HepG2 (cell line): ENCODE data around the gene ZFAND2A. TPM values are rescaled to one million over a fixed set of nuclear protein-coding genes. Genes with fewer than 3 reads are reported as not detected.

ENCODE experiments used
- ATAC-seq: fragments of 200-7000 bp; cut with Tn5 transposase; 3 replicates; pipeline ENCODE4 v1.9.1; 2020; ENCODE audit warnings: mild to moderate bottlenecking, moderate library complexity
- BruUV-seq: library from RNA; stranded (reverse); fragments of 400-500 nt; replicated peaks from 2 replicates; lab custom pipeline; 2021; lab: Mats Ljungman, UMichigan
- CTCF ChIA-PET: fragments of 300-600 bp; formaldehyde crosslinking; extraction: SDS; loops from one replicate; lab custom pipeline; 2021; ENCODE audit warnings: low total read pairs, inconsistent platforms, low intra/inter-chr PET ratio; lab: Yijun Ruan, JAX
- POLR2A ChIA-PET: fragments of 350-600 bp; sonication (Branson Sonifier 250); formaldehyde crosslinking; loops from one replicate; lab custom pipeline; 2020; ENCODE audit warnings: antibody characterized with exemption, inconsistent platforms; lab: Yijun Ruan, JAX
- DNase-seq: peaks from one replicate; pipeline ENCODE4 v3.0.0-alpha.2; 2015; ENCODE audit warnings: low spot score
- FAIRE-seq: peaks from 3 replicates; lab custom pipeline; 2011; peaks lifted over from hg19 to GRCh38; lab: Jason Lieb, UNC
- H2AFZ ChIP-seq: one replicate; pipeline ENCODE4 v1.6.1; 2011; ENCODE audit warnings: low read length, inconsistent platforms
- H3K27ac ChIP-seq: fragments of 300-600 bp; 3 replicates; pipeline ENCODE4 v1.8.0; 2011; ENCODE audit warnings: mixed run types, mild to moderate bottlenecking, mixed read lengths, low read length, inconsistent platforms; ENCODE audit not compliant: insufficient read depth; ENCODE audit errors: extremely low read length
- H3K27me3 ChIP-seq, 2 experiments: fragments of 200-600 bp in 1 of 2; 2 replicates in 1 of 2; 3 replicates in 1 of 2; pipeline versions ENCODE4 v1.6.0 to v1.8.0; 2011; ENCODE audit warnings: low read length in 2 of 2, mild to moderate bottlenecking in 2 of 2, moderate library complexity in 2 of 2, inconsistent platforms in 1 of 2; ENCODE audit not compliant: insufficient read depth in 2 of 2, control insufficient read depth in 1 of 2
- H3K36me3 ChIP-seq, 2 experiments: fragments of 200-600 bp in 1 of 2; replicated peaks in 1 of 2; 2 replicates in 1 of 2; 3 replicates in 1 of 2; pipeline versions ENCODE4 v1.5.1 to v1.8.0; 2011; ENCODE audit warnings: low read length in 2 of 2, inconsistent platforms in 1 of 2; ENCODE audit not compliant: insufficient read depth in 2 of 2, control insufficient read depth in 1 of 2
- H3K4me1 ChIP-seq: 2 replicates; pipeline ENCODE4 v1.5.1; 2012; ENCODE audit warnings: low read length, inconsistent platforms; ENCODE audit not compliant: insufficient read depth
- H3K4me2 ChIP-seq: 2 replicates; pipeline ENCODE4 v1.6.0; 2011; ENCODE audit warnings: low read depth, low read length, inconsistent platforms
- H3K4me3 ChIP-seq, 3 experiments: fragments of 200-600 bp in 1 of 3; sonication (generic), shearing (Covaris generic) in 1 of 3; replicated peaks in 1 of 3; 2 replicates each; pipeline ENCODE4 v1.5.1; 2011 to 2016; ENCODE audit warnings: low read length in 3 of 3, inconsistent platforms in 2 of 3, low read depth in 2 of 3, mild to moderate bottlenecking in 2 of 3, control low read depth in 1 of 3, mixed read lengths in 1 of 3; ENCODE audit not compliant: insufficient read depth in 1 of 3
- H3K79me2 ChIP-seq: one replicate; pipeline ENCODE4 v1.6.1; 2011; ENCODE audit warnings: low read length, inconsistent platforms; ENCODE audit not compliant: insufficient read depth
- H3K9ac ChIP-seq: 2 replicates; pipeline ENCODE4 v1.6.0; 2011; ENCODE audit warnings: mild to moderate bottlenecking, low read depth, low read length, inconsistent platforms; ENCODE audit not compliant: insufficient read depth
- H3K9me3 ChIP-seq: 2 replicates; pipeline ENCODE4 v1.5.1; 2012; ENCODE audit warnings: mild to moderate bottlenecking, low read length
- H4K20me1 ChIP-seq: 2 replicates; pipeline ENCODE4 v1.6.0; 2011; ENCODE audit warnings: inconsistent platforms, mild to moderate bottlenecking, low read length, moderate library complexity; ENCODE audit not compliant: insufficient read depth
- HNF1B ChIP-seq: sonication (generic); formaldehyde crosslinking; IDR thresholded peaks from 2 replicates; pipeline ENCODE4 v1.5.1; 2020; ENCODE audit warnings: mild to moderate bottlenecking, moderate library complexity, missing genetic modification reagents
- ZNF253 ChIP-seq: sonication (generic); formaldehyde crosslinking; IDR thresholded peaks from 2 replicates; pipeline ENCODE4 v1.8.0; 2022; ENCODE audit warnings: mild to moderate bottlenecking, missing genetic modification reagents, borderline replicate concordance
- ZNF703 ChIP-seq: sonication (generic); formaldehyde crosslinking; IDR thresholded peaks from 2 replicates; pipeline ENCODE4 v1.5.1; 2020; ENCODE audit warnings: missing genetic modification reagents, mild to moderate bottlenecking, moderate library complexity, borderline replicate concordance
- WGBS: methylation state at CpG from one replicate; pipeline ENCODE4 v1.1.6; 2017; ENCODE audit warnings: low lambda C conversion rate; 5-methylcytosine and 5-hydroxymethylcytosine counted together
- in situ Hi-C: cut with HindIII; loops from 2 replicates; pipeline ENCODE4 v1.10.0; 2017; ENCODE audit warnings: low pct_unique_long_range_greater_than_20kb; ENCODE audit not compliant: extremely low pct_ligation_motif_present
- intact Hi-C: fragments of 100-400 bp; cut with micrococcal nuclease; formaldehyde crosslinking; loops from one replicate; pipeline ENCODE4 v1.10.0; 2022; ENCODE audit not compliant: unreplicated experiment
- polyA plus RNA-seq, 8 experiments: library from polyadenylated mRNA; depleted of rRNA in 3 of 8; stranded (reverse) in 7 of 8; unstranded in 1 of 8; fragments of >200 nt; fragmentation: Illumina TruSeq in 4 of 8; extraction: Trizol in 4 of 8; gene quantifications; 2 replicates each; pipeline versions ENCODE4 v1.2.1 to v1.2.3, GENCODE V29; 2011 to 2016; ENCODE audit warnings: low read depth in 4 of 8, missing spikeins in 1 of 8, mixed read lengths in 1 of 8; ENCODE audit not compliant: insufficient read depth in 1 of 8
- total RNA-seq, 5 experiments: library from RNA; depleted of rRNA; stranded (reverse); fragments of >200 nt; fragmentation: Illumina TruSeq; extraction: Trizol; gene quantifications; 2 replicates each; pipeline ENCODE4 v1.2.3, GENCODE V29; 2016; ENCODE audit warnings: low read depth in 1 of 5
- TF ChIP-seq, protein P1 (sequence below): sonication (generic); formaldehyde crosslinking; IDR thresholded peaks from 2 replicates; pipeline ENCODE4 v1.8.0; 2022; ENCODE audit warnings: missing genetic modification reagents, mild to moderate bottlenecking, moderate library complexity, borderline replicate concordance
- TF ChIP-seq, protein P2 (sequence below): sonication (generic); formaldehyde crosslinking; IDR thresholded peaks from 2 replicates; pipeline ENCODE4 v1.5.1; 2020; ENCODE audit warnings: mild to moderate bottlenecking, missing genetic modification reagents, borderline replicate concordance

ZFAND2A gene
- total and polyA plus RNA-seq, 2 of the 13 experiments (the other 11 are each of a cell fraction or from before 2014, with no cell fraction given): 140 to 153 TPM

DNA sequence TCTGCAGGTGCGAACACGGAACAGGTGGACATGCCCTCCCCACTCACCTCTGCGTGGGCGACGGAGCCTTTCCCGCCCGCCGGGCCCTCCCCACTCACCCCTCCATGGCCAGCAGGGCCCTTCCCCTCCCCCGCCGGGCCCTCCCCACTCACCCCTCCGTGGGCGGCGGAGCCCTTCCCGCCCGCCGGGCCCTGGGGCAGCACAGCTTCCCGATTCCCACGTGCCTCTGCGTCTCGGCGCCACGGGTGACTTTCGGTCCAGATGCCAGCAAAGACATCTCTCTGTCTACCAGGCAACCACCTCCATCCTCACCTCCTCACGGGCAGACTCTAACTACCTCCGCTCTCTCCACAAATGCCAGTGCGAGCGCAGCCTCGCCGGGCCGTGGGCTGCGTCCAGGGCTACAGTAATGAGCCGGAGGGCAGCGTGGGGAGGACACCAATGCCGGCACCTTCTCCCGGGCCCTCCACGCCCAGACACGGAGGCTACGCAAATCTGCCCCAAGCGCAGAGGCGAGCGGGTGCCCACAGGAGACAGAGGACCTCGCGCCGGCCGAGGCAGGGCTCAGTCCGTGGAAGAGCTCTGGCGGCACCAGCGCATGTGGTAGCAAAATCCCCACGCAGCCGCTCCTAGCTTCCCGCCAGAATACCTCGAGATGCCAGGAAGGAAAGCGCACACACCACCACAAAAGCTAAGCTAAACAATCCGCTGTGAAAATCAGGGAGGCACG, 50.2 kb downstream of the ZFAND2A start:
- TF ChIP-seq ZNF253: no peak
- TF ChIP-seq HNF1B (CRISPR knock-in tag): no peak
- H3K4me3 ChIP-seq: no peak overlapping the region
- no peak overlapping the region for H3K4me2 ChIP-seq
- H3K27me3 ChIP-seq: no peaks in the 10 kb centered on the region
- FAIRE-seq (no peak), DNase-seq (no peak), ATAC-seq (no peak)
- peaks cover 2% of the 10 kb centered on the region for H3K79me2 ChIP-seq
- no peaks in the 10 kb centered on the region for H4K20me1 ChIP-seq
- POLR2A ChIA-PET: no interaction called here
- no TSS peak for BruUV-seq
- H3K4me1 ChIP-seq: no peaks in the 10 kb centered on the region
- H3K9me3 ChIP-seq: no peaks in the 10 kb centered on the region
- peaks cover 9 to 11% of the 10 kb centered on the region in 2 experiments; a peak in 2 of 5 replicates for H3K36me3 ChIP-seq
- H2AFZ ChIP-seq: no peak overlapping the region
- H3K27ac ChIP-seq: no peak overlapping the region
- in situ Hi-C loops: no loop called here
- CTCF ChIA-PET: no interaction called here
- WGBS: 96% methylated on average over 45 of the region's 55 CpGs
- intact Hi-C loops: no loop called here
- H3K9ac ChIP-seq: no peak overlapping the region

- peaks cover 8% of the 10 kb centered on the region for H3K4me1 ChIP-seq
- in situ Hi-C loops: no loop called here
- no peak overlapping the region for H3K4me2 ChIP-seq
- H3K9me3 ChIP-seq: no peaks in the 10 kb centered on the region
- FAIRE-seq: no peak
- no peak overlapping the region for H3K27ac ChIP-seq
- no peak overlapping the region for H3K4me3 ChIP-seq
- peaks cover 6% of the 10 kb centered on the region for H3K79me2 ChIP-seq
- no peak for ATAC-seq
- peaks cover 4 to 8% of the 10 kb centered on the region in 2 experiments; a peak in 2 of 5 replicates for H3K36me3 ChIP-seq
- intact Hi-C loops: no loop called here
- H3K27me3 ChIP-seq: no peaks in the 10 kb centered on the region
- no peak for DNase-seq
- 95% methylated on average over 12 of the region's 30 CpGs for WGBS
- no peak overlapping the region for H2AFZ ChIP-seq
- ChIA-PET POLR2A (no interaction called here), CTCF (no interaction called here)
- no peaks in the 10 kb centered on the region for H4K20me1 ChIP-seq
- no TSS peak for BruUV-seq
- no peak overlapping the region for H3K9ac ChIP-seq
- no peak for TF ChIP-seq ZNF703 (CRISPR knock-in tag)
- TF ChIP-seq, protein P1, sequence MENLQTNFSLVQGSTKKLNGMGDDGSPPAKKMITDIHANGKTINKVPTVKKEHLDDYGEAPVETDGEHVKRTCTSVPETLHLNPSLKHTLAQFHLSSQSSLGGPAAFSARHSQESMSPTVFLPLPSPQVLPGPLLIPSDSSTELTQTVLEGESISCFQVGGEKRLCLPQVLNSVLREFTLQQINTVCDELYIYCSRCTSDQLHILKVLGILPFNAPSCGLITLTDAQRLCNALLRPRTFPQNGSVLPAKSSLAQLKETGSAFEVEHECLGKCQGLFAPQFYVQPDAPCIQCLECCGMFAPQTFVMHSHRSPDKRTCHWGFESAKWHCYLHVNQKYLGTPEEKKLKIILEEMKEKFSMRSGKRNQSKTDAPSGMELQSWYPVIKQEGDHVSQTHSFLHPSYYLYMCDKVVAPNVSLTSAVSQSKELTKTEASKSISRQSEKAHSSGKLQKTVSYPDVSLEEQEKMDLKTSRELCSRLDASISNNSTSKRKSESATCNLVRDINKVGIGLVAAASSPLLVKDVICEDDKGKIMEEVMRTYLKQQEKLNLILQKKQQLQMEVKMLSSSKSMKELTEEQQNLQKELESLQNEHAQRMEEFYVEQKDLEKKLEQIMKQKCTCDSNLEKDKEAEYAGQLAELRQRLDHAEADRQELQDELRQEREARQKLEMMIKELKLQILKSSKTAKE (CRISPR knock-in tag): no peak
- TF ChIP-seq ZNF253: no peak
- TF ChIP-seq, protein P2, sequence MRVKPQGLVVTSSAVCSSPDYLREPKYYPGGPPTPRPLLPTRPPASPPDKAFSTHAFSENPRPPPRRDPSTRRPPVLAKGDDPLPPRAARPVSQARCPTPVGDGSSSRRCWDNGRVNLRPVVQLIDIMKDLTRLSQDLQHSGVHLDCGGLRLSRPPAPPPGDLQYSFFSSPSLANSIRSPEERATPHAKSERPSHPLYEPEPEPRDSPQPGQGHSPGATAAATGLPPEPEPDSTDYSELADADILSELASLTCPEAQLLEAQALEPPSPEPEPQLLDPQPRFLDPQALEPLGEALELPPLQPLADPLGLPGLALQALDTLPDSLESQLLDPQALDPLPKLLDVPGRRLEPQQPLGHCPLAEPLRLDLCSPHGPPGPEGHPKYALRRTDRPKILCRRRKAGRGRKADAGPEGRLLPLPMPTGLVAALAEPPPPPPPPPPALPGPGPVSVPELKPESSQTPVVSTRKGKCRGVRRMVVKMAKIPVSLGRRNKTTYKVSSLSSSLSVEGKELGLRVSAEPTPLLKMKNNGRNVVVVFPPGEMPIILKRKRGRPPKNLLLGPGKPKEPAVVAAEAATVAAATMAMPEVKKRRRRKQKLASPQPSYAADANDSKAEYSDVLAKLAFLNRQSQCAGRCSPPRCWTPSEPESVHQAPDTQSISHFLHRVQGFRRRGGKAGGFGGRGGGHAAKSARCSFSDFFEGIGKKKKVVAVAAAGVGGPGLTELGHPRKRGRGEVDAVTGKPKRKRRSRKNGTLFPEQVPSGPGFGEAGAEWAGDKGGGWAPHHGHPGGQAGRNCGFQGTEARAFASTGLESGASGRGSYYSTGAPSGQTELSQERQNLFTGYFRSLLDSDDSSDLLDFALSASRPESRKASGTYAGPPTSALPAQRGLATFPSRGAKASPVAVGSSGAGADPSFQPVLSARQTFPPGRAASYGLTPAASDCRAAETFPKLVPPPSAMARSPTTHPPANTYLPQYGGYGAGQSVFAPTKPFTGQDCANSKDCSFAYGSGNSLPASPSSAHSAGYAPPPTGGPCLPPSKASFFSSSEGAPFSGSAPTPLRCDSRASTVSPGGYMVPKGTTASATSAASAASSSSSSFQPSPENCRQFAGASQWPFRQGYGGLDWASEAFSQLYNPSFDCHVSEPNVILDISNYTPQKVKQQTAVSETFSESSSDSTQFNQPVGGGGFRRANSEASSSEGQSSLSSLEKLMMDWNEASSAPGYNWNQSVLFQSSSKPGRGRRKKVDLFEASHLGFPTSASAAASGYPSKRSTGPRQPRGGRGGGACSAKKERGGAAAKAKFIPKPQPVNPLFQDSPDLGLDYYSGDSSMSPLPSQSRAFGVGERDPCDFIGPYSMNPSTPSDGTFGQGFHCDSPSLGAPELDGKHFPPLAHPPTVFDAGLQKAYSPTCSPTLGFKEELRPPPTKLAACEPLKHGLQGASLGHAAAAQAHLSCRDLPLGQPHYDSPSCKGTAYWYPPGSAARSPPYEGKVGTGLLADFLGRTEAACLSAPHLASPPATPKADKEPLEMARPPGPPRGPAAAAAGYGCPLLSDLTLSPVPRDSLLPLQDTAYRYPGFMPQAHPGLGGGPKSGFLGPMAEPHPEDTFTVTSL (CRISPR knock-in tag): no peak
These were observed 51.6 kb downstream of the ZFAND2A start for GRCh38 chr7:1108264-1108920.
